H9 (cell line): ENCODE data around the gene CDH26. TPM values are rescaled to one million over a fixed set of nuclear protein-coding genes. Genes with fewer than 3 reads are reported as not detected.

ENCODE experiments used
- DNase-seq: peaks from one replicate; pipeline ENCODE4 v3.0.0-alpha.2; 2017
- H2AFZ ChIP-seq: one replicate; pipeline ENCODE4 v1.6.1; 2013; ENCODE audit warnings: mild to moderate bottlenecking, low read length, control low read depth, moderate library complexity
- H2AK5ac ChIP-seq: 2 replicates; pipeline ENCODE4 v1.6.1; 2013; ENCODE audit warnings: low read length, control low read depth, mixed read lengths; ENCODE audit not compliant: insufficient read length
- H2BK120ac ChIP-seq: one replicate; pipeline ENCODE4 v1.6.1; 2013; ENCODE audit warnings: low read depth, mild to moderate bottlenecking, low read length, control low read depth, inconsistent platforms; ENCODE audit not compliant: poor library complexity, severe bottlenecking
- H2BK12ac ChIP-seq: 2 replicates; pipeline ENCODE4 v1.6.1; 2013; ENCODE audit warnings: low read length, control low read depth, mixed read lengths, low read depth; ENCODE audit not compliant: insufficient read length
- H2BK15ac ChIP-seq: 2 replicates; pipeline ENCODE4 v1.6.1; 2013; ENCODE audit warnings: low read depth, low read length, control low read depth
- H2BK20ac ChIP-seq: one replicate; pipeline ENCODE4 v1.6.1; 2013; ENCODE audit warnings: low read depth, mild to moderate bottlenecking, low read length, control low read depth, inconsistent platforms; ENCODE audit not compliant: poor library complexity, severe bottlenecking
- H2BK5ac ChIP-seq: 2 replicates; pipeline ENCODE4 v1.6.1; 2013; ENCODE audit warnings: low read length, control low read depth, mixed read lengths; ENCODE audit not compliant: insufficient read length
- H3K14ac ChIP-seq: 2 replicates; pipeline ENCODE4 v1.6.1; 2013; ENCODE audit warnings: low read length, control low read depth; ENCODE audit not compliant: insufficient read depth
- H3K18ac ChIP-seq: 2 replicates; pipeline ENCODE4 v1.6.1; 2013; ENCODE audit warnings: low read depth, mild to moderate bottlenecking, mixed read lengths, low read length, control low read depth; ENCODE audit not compliant: insufficient read length
- H3K23ac ChIP-seq: 2 replicates; pipeline ENCODE4 v1.6.1; 2013; ENCODE audit warnings: low read length, control low read depth, mixed read lengths, low read depth; ENCODE audit not compliant: insufficient read length
- H3K23me2 ChIP-seq: 2 replicates; pipeline ENCODE4 v1.6.1; 2013; ENCODE audit warnings: low read depth, mild to moderate bottlenecking, mixed read lengths, low read length, control low read depth; ENCODE audit not compliant: insufficient read length, poor library complexity, severe bottlenecking
- H3K27ac ChIP-seq: 2 replicates; pipeline ENCODE4 v1.5.1; 2013; ENCODE audit warnings: low read length, control low read depth, mixed read lengths, low read depth; ENCODE audit not compliant: insufficient read length
- H3K27me3 ChIP-seq: 2 replicates; pipeline ENCODE4 v1.6.1; 2013; ENCODE audit warnings: low read length, control low read depth, inconsistent platforms; ENCODE audit not compliant: insufficient read depth
- H3K4ac ChIP-seq: 2 replicates; pipeline ENCODE4 v1.6.1; 2013; ENCODE audit warnings: low read depth, mild to moderate bottlenecking, control low read depth, inconsistent platforms, low read length, moderate library complexity
- H3K4me1 ChIP-seq: 2 replicates; pipeline ENCODE4 v1.6.1; 2013; ENCODE audit warnings: low read length, control low read depth, inconsistent platforms; ENCODE audit not compliant: insufficient read depth
- H3K4me2 ChIP-seq: 2 replicates; pipeline ENCODE4 v1.6.1; 2013; ENCODE audit warnings: low read length, control low read depth, mixed read lengths; ENCODE audit not compliant: insufficient read length, insufficient read depth
- H3K56ac ChIP-seq: 2 replicates; pipeline ENCODE4 v1.6.1; 2013; ENCODE audit warnings: low read depth, mild to moderate bottlenecking, mixed read lengths, low read length, control low read depth; ENCODE audit not compliant: insufficient read length
- H3K79me1 ChIP-seq: 2 replicates; pipeline ENCODE4 v1.6.1; 2013; ENCODE audit warnings: low read depth, mild to moderate bottlenecking, moderate library complexity, low read length, control low read depth, inconsistent platforms; ENCODE audit not compliant: insufficient read depth, poor library complexity, severe bottlenecking
- H3K79me2 ChIP-seq: 2 replicates; pipeline ENCODE4 v1.6.1; 2013; ENCODE audit warnings: low read length, control low read depth, inconsistent platforms; ENCODE audit not compliant: insufficient read depth
- H3K9ac ChIP-seq: 2 replicates; pipeline ENCODE4 v1.6.1; 2013; ENCODE audit warnings: low read length, control low read depth, mixed read lengths; ENCODE audit not compliant: insufficient read length; ENCODE audit errors: extremely low read depth
- H3K9me3 ChIP-seq: one replicate; pipeline ENCODE4 v1.6.1; 2013; ENCODE audit warnings: low read depth, low read length, inconsistent platforms; ENCODE audit not compliant: control insufficient read depth
- H3T11ph ChIP-seq: one replicate; pipeline ENCODE4 v1.6.1; 2013; ENCODE audit warnings: mild to moderate bottlenecking, low read length, control low read depth, inconsistent platforms
- H4K20me1 ChIP-seq: one replicate; pipeline ENCODE4 v1.6.1; 2013; ENCODE audit not compliant: control insufficient read depth, insufficient read length, insufficient read depth
- H4K5ac ChIP-seq: 2 replicates; pipeline ENCODE4 v1.6.1; 2013; ENCODE audit warnings: low read depth, mild to moderate bottlenecking, mixed read lengths, low read length, control low read depth; ENCODE audit not compliant: insufficient read length
- H4K8ac ChIP-seq: replicated peaks from 2 replicates; pipeline ENCODE4 v1.6.1; 2013; ENCODE audit warnings: low read length, control low read depth, mixed read lengths, low read depth; ENCODE audit not compliant: insufficient read length
- H4K91ac ChIP-seq: 2 replicates; pipeline ENCODE4 v1.6.1; 2013; ENCODE audit warnings: low read depth, mild to moderate bottlenecking, moderate library complexity, mixed read lengths, low read length, control low read depth; ENCODE audit not compliant: insufficient read length
- H3K27ac Mint-ChIP-seq, 3 experiments: 2 replicates in 2 of 3; 3 replicates in 1 of 3; pipeline ENCODE4 v1.8.0; 2020 to 2021; ENCODE audit warnings: mixed read lengths in 3 of 3, mild to moderate bottlenecking in 1 of 3, moderate library complexity in 1 of 3
- H3K27me3 Mint-ChIP-seq: 2 replicates; pipeline ENCODE4 v1.8.0; 2021; ENCODE audit warnings: low read depth, mild to moderate bottlenecking, moderate library complexity, mixed read lengths
- H3K36me3 Mint-ChIP-seq, 3 experiments: 2 replicates in 2 of 3; 3 replicates in 1 of 3; pipeline ENCODE4 v1.8.0; 2020 to 2021; ENCODE audit warnings: low read depth in 3 of 3, mixed read lengths in 3 of 3; ENCODE audit not compliant: insufficient read depth in 1 of 3
- H3K4me1 Mint-ChIP-seq, 2 experiments: 2 replicates each; pipeline ENCODE4 v1.8.0; 2020; ENCODE audit warnings: mixed read lengths in 2 of 2
- H3K4me3 Mint-ChIP-seq, 2 experiments: 2 replicates in 1 of 2; 3 replicates in 1 of 2; pipeline ENCODE4 v1.8.0; 2020 to 2021; ENCODE audit warnings: mild to moderate bottlenecking in 2 of 2, mixed read lengths in 2 of 2, moderate library complexity in 1 of 2
- H3K9me3 Mint-ChIP-seq, 2 experiments: 2 replicates in 1 of 2; 3 replicates in 1 of 2; pipeline ENCODE4 v1.8.0; 2020; ENCODE audit warnings: mild to moderate bottlenecking in 2 of 2, mixed read lengths in 2 of 2, moderate library complexity in 1 of 2
- CTCF ChIP-seq: fragments of 200-600 bp; sonication (generic); conservative IDR thresholded peaks from 3 replicates; pipeline ENCODE4 v1.8.0; 2021; ENCODE audit warnings: antibody characterized with exemption, mild to moderate bottlenecking
- WGBS: extraction: QIAGEN DNeasy Blood & Tissue Kit; methylation state at CpG from one replicate; pipeline ENCODE4 v1.1.7; 2013; ENCODE audit warnings: missing lambda C conversion rate, low lambda C conversion rate, mixed read lengths; ENCODE audit not compliant: insufficient read length; ENCODE audit errors: extremely low coverage; 5-methylcytosine and 5-hydroxymethylcytosine counted together
- total RNA-seq: library from RNA; stranded (reverse); gene quantifications from 2 replicates; pipeline ENCODE4 v1.2.1, GENCODE V29; 2021

The CDH26 gene
- total RNA-seq, 1 experiment from 2014 or later = 0.79 TPM

GRCh38 chr20:60009826-60010616, 51.8 kb downstream of the CDH26 start:
- H3K4me2 ChIP-seq = no peak overlapping the region

More at GRCh38 chr20:60009826-60010616, 51.8 kb downstream of the CDH26 start:
- Histone ChIP-seq H3K79me1 (no peaks in the 10 kb centered on the region), H3K23ac (no peak overlapping the region), H2BK12ac (no peak overlapping the region), H3K79me2 (no peaks in the 10 kb centered on the region), H2BK15ac (no peak overlapping the region), H3K23me2 (no peaks in the 10 kb centered on the region), H3T11ph (no peak overlapping the region), H3K9me3 (no peaks in the 10 kb centered on the region), H3K14ac (no peak overlapping the region), H3K27ac (no peak overlapping the region), H3K9ac (no peak overlapping the region), H4K5ac (no peak overlapping the region), H3K18ac (no peak overlapping the region), H2BK20ac (no peak overlapping the region), H3K27me3 (no peaks in the 10 kb centered on the region), H2AK5ac (no peak overlapping the region), H3K56ac (no peak overlapping the region), H2AFZ (no peak overlapping the region), H4K8ac (no peak overlapping the region), H2BK5ac (no peak overlapping the region), H2BK120ac (no peak overlapping the region), H3K4me1 (no peaks in the 10 kb centered on the region), H4K91ac (no peak overlapping the region), H4K20me1 (no peaks in the 10 kb centered on the region), H3K4ac (no peak overlapping the region)
- DNase-seq = peak; percentile 53
- Mint-ChIP-seq H3K27ac (no peak overlapping the region), H3K4me3 (no peak overlapping the region), H3K36me3 (no peaks in the 10 kb centered on the region; a peak in 1 of 7 replicates), H3K27me3 (peaks cover 11% of the 10 kb centered on the region), H3K9me3 (no peaks in the 10 kb centered on the region), H3K4me1 (peaks cover 2% of the 10 kb centered on the region in 2 experiments; a peak in 2 of 4 replicates)
- peak; percentile 72 for TF ChIP-seq CTCF
- no CpG with 5 or more reads among the region's 14 CpGs for WGBS
